ENCODE results near the gene CD99. TPM values are rescaled to one million over a fixed set of nuclear protein-coding genes. Genes with fewer than 3 reads are reported as not detected.
A peak's percentile ranks its signal among the peaks of the same experiment; 100 is the strongest.

CD99 gene
- total and polyA plus RNA-seq, 7 experiments from 2014 or later = 112 to 293 (median 179) TPM

GRCh38 chrX:2696698-2697215 lies 5.7 kb downstream of the CD99 start:
- Mint-ChIP-seq H3K4me3 (peak overlapping the region; percentile 68 to 96 (median 78)), H3K36me3 (peaks cover 12 to 56% (median 23%) of the 10 kb centered on the region in 5 donors), H3K27ac (peak overlapping the region; percentile 23 to 95 (median 84)), H3K27me3 (no peaks in the 10 kb centered on the region), H3K4me1 (peaks cover 90 to 97% (median 92%) of the 10 kb centered on the region in 7 donors), H3K9me3 (peaks cover 0 to 14% (median 0%) of the 10 kb centered on the region in 11 donors)
- Histone ChIP-seq H3K9me3 (ENCODE audit: control insufficient read depth in 2 of 3, low read length in 3 of 3) (no peaks in the 10 kb centered on the region), H3K4me3 (ENCODE audit: low read length) (peak overlapping the region; percentile 45), H3K36me3 (ENCODE audit: control insufficient read depth in 2 of 3, insufficient read depth in 3 of 3, low read length in 3 of 3) (peaks cover 0 to 5% (median 0%) of the 10 kb centered on the region in 3 experiments), H3K4me1 (ENCODE audit: control insufficient read depth in 2 of 2, insufficient read depth in 2 of 2, low read length in 2 of 2) (peaks cover 60 to 82% of the 10 kb centered on the region in 2 donors), H3K27ac (ENCODE audit: low read depth, low read length) (peak overlapping the region; percentile 18), H3K27me3 (ENCODE audit: control insufficient read depth in 2 of 2, insufficient read depth in 2 of 2, low read length in 2 of 2) (no peaks in the 10 kb centered on the region)
- DNase-seq (peak in 7 of 9 donors; percentile 37 to 75 (median 52)), ATAC-seq (peak; percentile 82)
- ChIA-PET POLR2A (no interaction called here), CTCF (no interaction called here)
- intact Hi-C loops (cut with micrococcal nuclease) = loop anchor here (1.0 to 10.0 kb wide), 4 partner anchors 14 to 1018 kb away; partner anchors contain the start of gene PRKX (in 1 of the 2)

GRCh38 chrX:2697306-2697705 lies 6.2 kb downstream of the CD99 start:
- H3K27me3 ChIP-seq (ENCODE audit: control insufficient read depth in 2 of 2, insufficient read depth in 2 of 2, low read length in 2 of 2) = no peaks in the 10 kb centered on the region
- intact Hi-C loops (cut with micrococcal nuclease) = loop anchor here (2.0 to 10.0 kb wide), 3 partner anchors 53 to 1017 kb away; partner anchors contain the start of gene PRKX (in 1 of the 2)
- peaks cover 0 to 5% (median 0%) of the 10 kb centered on the region in 3 experiments for H3K36me3 ChIP-seq (ENCODE audit: control insufficient read depth in 2 of 3, insufficient read depth in 3 of 3, low read length in 3 of 3)
- Mint-ChIP-seq H3K4me3 (peak overlapping the region; percentile 68 to 96 (median 78)), H3K27ac (peak overlapping the region; percentile 21 to 95 (median 84)), H3K4me1 (peaks cover 91 to 98% (median 96%) of the 10 kb centered on the region in 7 donors), H3K36me3 (peaks cover 12 to 54% (median 23%) of the 10 kb centered on the region in 5 donors), H3K9me3 (peaks cover 0 to 14% (median 0%) of the 10 kb centered on the region in 11 donors), H3K27me3 (no peaks in the 10 kb centered on the region)
- peaks cover 60 to 87% of the 10 kb centered on the region in 2 donors for H3K4me1 ChIP-seq (ENCODE audit: control insufficient read depth in 2 of 2, insufficient read depth in 2 of 2, low read length in 2 of 2)
- H3K9me3 ChIP-seq (ENCODE audit: control insufficient read depth in 2 of 3, low read length in 3 of 3) = no peaks in the 10 kb centered on the region
- peak overlapping the region; percentile 45 for H3K4me3 ChIP-seq (ENCODE audit: low read length)
- ChIA-PET POLR2A (no interaction called here), CTCF (no interaction called here)
- peak overlapping the region; percentile 18 for H3K27ac ChIP-seq (ENCODE audit: low read depth, low read length)
- DNase-seq = no peak
- ATAC-seq = no peak

- no peak for DNase-seq
- peaks cover 12 to 54% (median 23%) of the 10 kb centered on the region in 5 donors for H3K36me3 Mint-ChIP-seq
- no peak for ATAC-seq
- H3K27me3 ChIP-seq (ENCODE audit: control insufficient read depth in 2 of 2, insufficient read depth in 2 of 2, low read length in 2 of 2) = no peaks in the 10 kb centered on the region
- intact Hi-C loops (cut with micrococcal nuclease) = loop anchor here (2.0 to 10.0 kb wide), 3 partner anchors 53 to 1017 kb away; partner anchors contain the start of gene PRKX (in 1 of the 2)
- peak overlapping the region; percentile 45 for H3K4me3 ChIP-seq (ENCODE audit: low read length)
- ChIA-PET CTCF (no interaction called here), POLR2A (no interaction called here)
- H3K27ac ChIP-seq (ENCODE audit: low read depth, low read length) = no peak overlapping the region
- H3K9me3 Mint-ChIP-seq = peaks cover 0 to 14% (median 0%) of the 10 kb centered on the region in 11 donors
- peak overlapping the region; percentile 57 to 96 (median 74) for H3K4me3 Mint-ChIP-seq
- H3K27ac Mint-ChIP-seq = peak overlapping the region in 7 of 9 donors; percentile 21 to 95 (median 63)
- H3K27me3 Mint-ChIP-seq = no peaks in the 10 kb centered on the region
- H3K9me3 ChIP-seq (ENCODE audit: control insufficient read depth in 2 of 3, low read length in 3 of 3) = no peaks in the 10 kb centered on the region
- peaks cover 87 to 97% (median 95%) of the 10 kb centered on the region in 7 donors for H3K4me1 Mint-ChIP-seq
- peaks cover 56 to 92% of the 10 kb centered on the region in 2 donors for H3K4me1 ChIP-seq (ENCODE audit: control insufficient read depth in 2 of 2, insufficient read depth in 2 of 2, low read length in 2 of 2)
- peaks cover 0 to 5% (median 0%) of the 10 kb centered on the region in 3 experiments for H3K36me3 ChIP-seq (ENCODE audit: control insufficient read depth in 2 of 3, insufficient read depth in 3 of 3, low read length in 3 of 3)
These were observed 6.7 kb downstream of the CD99 start for GRCh38 chrX:2697741-2698299.

GRCh38 chrX:2698604-2699003 lies 7.5 kb downstream of the CD99 start:
- Mint-ChIP-seq H3K4me1 (peaks cover 84 to 97% (median 95%) of the 10 kb centered on the region in 7 donors), H3K36me3 (peaks cover 12 to 55% (median 23%) of the 10 kb centered on the region in 5 donors), H3K27me3 (no peaks in the 10 kb centered on the region), H3K9me3 (peaks cover 0 to 14% (median 0%) of the 10 kb centered on the region in 11 donors), H3K4me3 (peak overlapping the region in 7 of 10 donors; percentile 5 to 78 (median 55)), H3K27ac (peak overlapping the region in 3 of 9 donors; percentile 62 to 95 (median 84))
- H3K4me1 ChIP-seq (ENCODE audit: control insufficient read depth in 2 of 2, insufficient read depth in 2 of 2, low read length in 2 of 2) = peaks cover 58 to 98% of the 10 kb centered on the region in 2 donors
- no peaks in the 10 kb centered on the region for H3K27me3 ChIP-seq (ENCODE audit: control insufficient read depth in 2 of 2, insufficient read depth in 2 of 2, low read length in 2 of 2)
- POLR2A ChIA-PET = no interaction called here
- no peaks in the 10 kb centered on the region for H3K9me3 ChIP-seq (ENCODE audit: control insufficient read depth in 2 of 3, low read length in 3 of 3)
- H3K27ac ChIP-seq (ENCODE audit: low read depth, low read length) = no peak overlapping the region
- ATAC-seq = no peak
- CTCF ChIA-PET = no interaction called here
- DNase-seq = no peak
- intact Hi-C loops (cut with micrococcal nuclease) = loop anchor here in 1 of 2 donors (10.0 kb wide), 1 partner anchor 1016 kb away; the partner anchor contains the start of gene PRKX
- H3K4me3 ChIP-seq (ENCODE audit: low read length) = no peak overlapping the region
- H3K36me3 ChIP-seq (ENCODE audit: control insufficient read depth in 2 of 3, insufficient read depth in 3 of 3, low read length in 3 of 3) = peaks cover 0 to 5% (median 0%) of the 10 kb centered on the region in 3 experiments

GRCh38 chrX:2699959-2700358 lies 8.9 kb downstream of the CD99 start:
- Mint-ChIP-seq H3K4me3 (peak overlapping the region in 2 of 10 donors; percentile 4 to 7), H3K4me1 (peaks cover 72 to 97% (median 94%) of the 10 kb centered on the region in 7 donors), H3K9me3 (peaks cover 0 to 14% (median 0%) of the 10 kb centered on the region in 11 donors), H3K36me3 (peaks cover 12 to 58% (median 23%) of the 10 kb centered on the region in 5 donors), H3K27me3 (no peaks in the 10 kb centered on the region), H3K27ac (peak overlapping the region in 1 of 9 donors; percentile 74)
- Histone ChIP-seq H3K4me3 (ENCODE audit: low read length) (no peak overlapping the region), H3K9me3 (ENCODE audit: control insufficient read depth in 2 of 3, low read length in 3 of 3) (no peaks in the 10 kb centered on the region), H3K36me3 (ENCODE audit: control insufficient read depth in 2 of 3, insufficient read depth in 3 of 3, low read length in 3 of 3) (peaks cover 0 to 5% (median 0%) of the 10 kb centered on the region in 3 experiments), H3K27me3 (ENCODE audit: control insufficient read depth in 2 of 2, insufficient read depth in 2 of 2, low read length in 2 of 2) (no peaks in the 10 kb centered on the region), H3K4me1 (ENCODE audit: control insufficient read depth in 2 of 2, insufficient read depth in 2 of 2, low read length in 2 of 2) (peaks cover 57 to 98% of the 10 kb centered on the region in 2 donors), H3K27ac (ENCODE audit: low read depth, low read length) (no peak overlapping the region)
- intact Hi-C loops (cut with micrococcal nuclease) = loop anchor here in 1 of 2 donors (10.0 kb wide), 1 partner anchor 1015 kb away; the partner anchor contains the start of gene PRKX
- POLR2A ChIA-PET = no interaction called here
- CTCF ChIA-PET = no interaction called here
- ATAC-seq (no peak), DNase-seq (no peak)

- Mint-ChIP-seq H3K4me1 (peaks cover 69 to 98% (median 94%) of the 10 kb centered on the region in 7 donors), H3K9me3 (peaks cover 0 to 14% (median 0%) of the 10 kb centered on the region in 11 donors), H3K27me3 (no peaks in the 10 kb centered on the region), H3K36me3 (peaks cover 12 to 60% (median 23%) of the 10 kb centered on the region in 5 donors), H3K27ac (peak overlapping the region in 6 of 9 donors; percentile 15 to 75 (median 34)), H3K4me3 (peak overlapping the region in 4 of 10 donors; percentile 2 to 52 (median 22))
- Histone ChIP-seq H3K27ac (ENCODE audit: low read depth, low read length) (no peak overlapping the region), H3K4me1 (ENCODE audit: control insufficient read depth in 2 of 2, insufficient read depth in 2 of 2, low read length in 2 of 2) (peaks cover 55 to 97% of the 10 kb centered on the region in 2 donors), H3K36me3 (ENCODE audit: control insufficient read depth in 2 of 3, insufficient read depth in 3 of 3, low read length in 3 of 3) (peaks cover 0 to 5% (median 0%) of the 10 kb centered on the region in 3 experiments), H3K4me3 (ENCODE audit: low read length) (no peak overlapping the region), H3K9me3 (ENCODE audit: control insufficient read depth in 2 of 3, low read length in 3 of 3) (no peaks in the 10 kb centered on the region), H3K27me3 (ENCODE audit: control insufficient read depth in 2 of 2, insufficient read depth in 2 of 2, low read length in 2 of 2) (no peaks in the 10 kb centered on the region)
- DNase-seq = no peak
- no peak for ATAC-seq
- intact Hi-C loops (cut with micrococcal nuclease) = no loop called here
- ChIA-PET POLR2A (no interaction called here), CTCF (no interaction called here)
These were observed 9.6 kb downstream of the CD99 start for GRCh38 chrX:2700405-2701320.

Measured in naive thymus-derived CD4-positive, alpha-beta T cell (primary cell).